Dendritic cell treated with granulocyte-macrophage colony-stimulating factor and Interleukin-4, amounts not matched to agents 40 ng/mL and 50 ng/mL, for 4 days (primary cell): ENCODE measurements around the gene RFX5.

Experiments used
- H3K27ac Mint-ChIP-seq: one replicate; pipeline ENCODE4 v1.8.0; 2022; ENCODE audit warnings: mild to moderate bottlenecking, mixed read lengths
- H3K27me3 Mint-ChIP-seq: one replicate; pipeline ENCODE4 v1.8.0; 2022; ENCODE audit warnings: mild to moderate bottlenecking, mixed read lengths
- H3K36me3 Mint-ChIP-seq: one replicate; pipeline ENCODE4 v1.8.0; 2022; ENCODE audit warnings: low read depth, mixed read lengths
- H3K4me1 Mint-ChIP-seq: one replicate; pipeline ENCODE4 v1.8.0; 2022; ENCODE audit warnings: low read depth, mixed read lengths
- H3K4me3 Mint-ChIP-seq: one replicate; pipeline ENCODE4 v1.8.0; 2022; ENCODE audit warnings: mild to moderate bottlenecking, moderate library complexity, mixed read lengths
- H3K9me3 Mint-ChIP-seq: one replicate; pipeline ENCODE4 v1.8.0; 2022; ENCODE audit warnings: mixed read lengths
- intact Hi-C: fragments of 100-400 bp; cut with micrococcal nuclease; formaldehyde crosslinking; loops from one replicate; pipeline ENCODE4 v1.15.0; 2022

Gene RFX5

DNA sequence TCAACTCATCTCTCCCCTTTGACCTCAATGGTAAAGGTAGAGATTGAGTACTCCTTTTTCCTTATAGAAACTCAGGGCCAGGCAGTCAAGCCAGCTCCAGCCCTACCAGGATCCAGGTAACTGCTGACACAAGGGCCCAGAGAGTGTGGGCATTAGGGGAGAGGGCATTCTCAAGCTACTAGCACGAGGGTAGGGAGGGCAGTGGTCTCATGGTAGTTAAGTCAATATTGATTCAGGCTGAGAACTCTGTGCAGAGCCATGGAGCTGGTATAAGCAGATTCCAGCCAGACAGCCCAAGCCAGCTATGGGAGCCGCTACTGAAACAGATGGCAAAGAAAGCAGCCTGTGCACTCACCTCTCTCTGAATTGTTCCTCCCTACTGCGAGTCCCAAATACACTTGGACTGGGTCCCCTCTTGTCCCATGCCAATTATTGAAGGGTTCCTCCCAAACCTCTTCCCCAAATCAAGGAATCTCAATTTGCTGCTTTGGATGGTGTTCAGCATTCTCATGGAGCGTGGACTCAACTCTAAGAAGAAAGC is 22.6 kb downstream of the RFX5 start:
- no peaks in the 10 kb centered on the region for H3K27me3 Mint-ChIP-seq
- intact Hi-C loops, result no loop called here
- H3K27ac Mint-ChIP-seq, result no peak overlapping the region
- H3K4me3 Mint-ChIP-seq, result no peak overlapping the region
- H3K36me3 Mint-ChIP-seq, result peaks cover 83% of the 10 kb centered on the region
- H3K4me1 Mint-ChIP-seq, result peaks cover 64% of the 10 kb centered on the region
- H3K9me3 Mint-ChIP-seq, result no peaks in the 10 kb centered on the region

- H3K9me3 Mint-ChIP-seq, result no peaks in the 10 kb centered on the region
- peak overlapping the region; percentile 39 for H3K27ac Mint-ChIP-seq
- H3K36me3 Mint-ChIP-seq, result peaks cover 100% of the 10 kb centered on the region
- H3K4me1 Mint-ChIP-seq, result peaks cover 53% of the 10 kb centered on the region
- intact Hi-C loops, result no loop called here
- H3K4me3 Mint-ChIP-seq, result no peak overlapping the region
- no peaks in the 10 kb centered on the region for H3K27me3 Mint-ChIP-seq
These were observed 28.1 kb downstream of the RFX5 start for GRCh38 chr1:151318975-151319374.

DNA sequence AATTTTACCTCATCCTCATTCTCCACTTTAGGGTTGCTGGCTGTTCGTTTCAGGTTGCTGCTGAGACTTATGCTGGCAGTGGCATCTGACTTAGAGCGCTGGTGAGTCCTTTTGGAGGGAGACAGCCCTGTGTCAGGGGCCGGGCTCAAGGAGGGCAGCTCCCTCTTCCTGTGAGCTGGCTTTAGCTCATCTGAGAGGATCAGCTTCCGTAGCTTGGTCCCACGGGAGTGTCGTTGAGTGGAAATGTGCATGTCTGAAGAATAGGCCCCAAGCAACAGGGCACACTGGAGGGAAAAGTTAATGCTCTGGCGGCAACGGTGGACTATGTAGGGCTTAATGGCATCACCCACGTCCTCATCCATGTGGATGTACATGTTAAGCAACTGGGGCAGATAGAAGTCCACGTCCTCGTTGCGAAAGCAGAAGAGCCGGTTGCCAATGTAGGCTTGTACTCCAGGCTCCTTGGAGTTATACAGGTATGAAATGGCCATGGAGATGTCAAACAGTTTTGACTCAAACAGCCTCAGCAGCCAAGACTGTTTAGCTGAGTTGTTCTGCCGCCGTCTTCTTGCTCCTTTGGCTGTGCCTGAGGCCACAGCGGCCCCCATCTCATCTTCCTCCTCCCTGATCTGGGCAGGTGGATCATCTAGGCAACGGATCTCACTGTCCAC is 31.4 kb downstream of the RFX5 start:
- no peaks in the 10 kb centered on the region for H3K27me3 Mint-ChIP-seq
- H3K27ac Mint-ChIP-seq, result no peak overlapping the region
- peaks cover 65% of the 10 kb centered on the region for H3K4me1 Mint-ChIP-seq
- no peak overlapping the region for H3K4me3 Mint-ChIP-seq
- intact Hi-C loops, result no loop called here
- H3K9me3 Mint-ChIP-seq, result no peaks in the 10 kb centered on the region
- peaks cover 100% of the 10 kb centered on the region for H3K36me3 Mint-ChIP-seq

DNA sequence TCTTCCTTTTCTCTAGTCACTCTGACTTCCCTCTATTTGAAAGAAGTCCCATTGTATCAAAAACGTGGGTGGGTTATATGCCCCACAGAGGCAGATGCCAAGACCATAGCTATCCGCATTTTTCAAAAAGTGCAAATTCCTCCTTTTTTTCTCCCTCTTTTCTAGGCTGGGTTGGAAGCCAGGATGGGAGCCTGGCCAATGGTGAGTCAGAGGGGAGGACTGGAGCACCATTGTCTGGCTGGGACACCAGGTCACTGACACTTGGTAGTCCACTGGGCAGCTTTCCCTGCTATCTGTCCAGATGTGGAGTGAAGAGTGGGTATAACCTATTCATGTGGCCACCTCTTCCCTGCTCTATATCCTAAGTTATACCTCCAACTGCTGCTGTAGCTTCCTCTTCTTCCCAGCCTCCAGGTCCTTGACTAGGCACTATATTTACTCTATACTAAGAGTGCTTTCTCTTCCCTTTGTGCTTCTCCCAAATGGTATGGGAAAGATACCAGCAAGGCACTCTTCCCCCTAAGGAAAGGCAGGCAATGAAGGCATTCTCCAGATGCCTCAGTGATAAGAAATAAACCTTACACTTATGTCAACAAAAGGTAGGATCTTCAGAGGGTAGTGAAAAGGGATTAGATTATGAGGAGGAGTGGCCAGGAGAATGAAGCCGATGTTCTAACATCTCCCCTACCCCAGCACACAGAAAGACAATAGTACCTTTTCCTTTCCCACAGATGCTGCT is 32.7 kb downstream of the RFX5 start:
- no peak overlapping the region for H3K4me3 Mint-ChIP-seq
- no peak overlapping the region for H3K27ac Mint-ChIP-seq
- intact Hi-C loops, result no loop called here
- H3K4me1 Mint-ChIP-seq, result peaks cover 61% of the 10 kb centered on the region
- H3K27me3 Mint-ChIP-seq, result no peaks in the 10 kb centered on the region
- peaks cover 100% of the 10 kb centered on the region for H3K36me3 Mint-ChIP-seq
- no peaks in the 10 kb centered on the region for H3K9me3 Mint-ChIP-seq

DNA sequence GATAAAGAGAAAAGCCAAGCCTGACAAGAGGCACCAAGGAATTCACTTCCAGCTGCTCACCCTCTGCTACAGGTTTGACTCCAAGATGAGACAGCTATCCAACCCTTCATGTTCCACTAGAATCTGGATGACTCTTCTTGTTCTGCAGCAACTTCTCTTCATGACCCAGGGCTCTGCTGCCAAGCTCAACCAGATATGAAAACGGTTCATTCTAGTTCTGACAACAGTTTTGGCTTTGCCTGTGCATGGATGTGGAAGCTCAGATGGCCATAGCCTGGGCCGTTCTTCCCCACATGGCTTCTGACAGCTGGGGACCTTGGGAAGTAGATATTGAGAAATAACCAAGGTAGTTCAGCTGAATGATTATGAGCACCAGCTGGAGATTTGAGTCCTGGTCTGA is 33.6 kb downstream of the RFX5 start:
- no peak overlapping the region for H3K27ac Mint-ChIP-seq

GRCh38 chr1:151312826-151313225 is 34.2 kb downstream of the RFX5 start:
- no peaks in the 10 kb centered on the region for H3K9me3 Mint-ChIP-seq
- peaks cover 100% of the 10 kb centered on the region for H3K36me3 Mint-ChIP-seq
- no peak overlapping the region for H3K27ac Mint-ChIP-seq
- no peaks in the 10 kb centered on the region for H3K27me3 Mint-ChIP-seq
- intact Hi-C loops, result no loop called here
- H3K4me3 Mint-ChIP-seq, result no peak overlapping the region
- peaks cover 59% of the 10 kb centered on the region for H3K4me1 Mint-ChIP-seq

More for the DNA sequence above, 33.6 kb downstream of the RFX5 start:
- H3K4me3 Mint-ChIP-seq, result no peak overlapping the region
- no peaks in the 10 kb centered on the region for H3K9me3 Mint-ChIP-seq
- no peaks in the 10 kb centered on the region for H3K27me3 Mint-ChIP-seq
- H3K4me1 Mint-ChIP-seq, result peaks cover 59% of the 10 kb centered on the region
- peaks cover 100% of the 10 kb centered on the region for H3K36me3 Mint-ChIP-seq
- intact Hi-C loops, result no loop called here

- no peaks in the 10 kb centered on the region for H3K27me3 Mint-ChIP-seq
- H3K9me3 Mint-ChIP-seq, result no peaks in the 10 kb centered on the region
- H3K4me3 Mint-ChIP-seq, result no peak overlapping the region
- H3K36me3 Mint-ChIP-seq, result peaks cover 100% of the 10 kb centered on the region
- peaks cover 55% of the 10 kb centered on the region for H3K4me1 Mint-ChIP-seq
- peak overlapping the region; percentile 65 for H3K27ac Mint-ChIP-seq
- intact Hi-C loops, result no loop called here
These were observed 34.6 kb downstream of the RFX5 start for GRCh38 chr1:151312411-151312810.

DNA sequence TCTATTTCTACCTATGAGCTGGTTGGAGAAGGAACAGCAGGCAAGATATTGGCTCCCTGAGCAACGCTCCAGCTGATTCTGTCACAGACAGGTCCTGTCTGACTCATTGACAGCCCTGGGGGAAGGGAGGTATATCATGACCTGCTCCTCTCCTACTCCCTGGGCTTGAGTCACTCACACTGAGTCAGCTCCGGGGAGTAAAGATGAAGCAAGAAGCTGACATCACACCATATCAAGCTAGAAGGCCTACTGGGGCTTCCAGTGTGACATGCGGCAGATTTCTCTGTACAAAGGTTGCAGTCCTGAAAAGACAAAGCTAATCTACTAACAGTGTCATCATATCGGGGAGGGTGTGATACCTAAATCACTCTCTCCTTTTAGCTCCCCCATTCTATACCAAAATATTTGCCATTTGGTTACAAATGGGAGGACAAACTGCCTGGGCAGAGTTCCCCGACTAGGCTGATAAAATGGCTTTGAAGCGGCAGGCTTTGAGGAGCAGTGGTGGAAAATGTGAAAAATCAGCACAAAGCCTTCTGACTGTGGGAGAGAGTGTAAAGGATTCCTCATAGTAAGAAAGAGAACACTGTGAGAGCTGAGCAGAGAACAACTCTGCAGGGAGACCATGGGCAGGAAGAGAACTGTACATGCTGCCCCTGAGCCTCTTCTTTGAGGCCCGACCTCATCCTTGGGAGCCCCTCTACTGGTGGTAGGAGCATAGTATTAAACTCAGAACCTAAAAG is 35.3 kb downstream of the RFX5 start:
- intact Hi-C loops, result loop anchor here (1.0 kb wide), 1 partner anchor 16 kb away; the partner anchor contains the start of gene PI4KB
- H3K9me3 Mint-ChIP-seq, result no peaks in the 10 kb centered on the region
- H3K27me3 Mint-ChIP-seq, result no peaks in the 10 kb centered on the region
- peaks cover 54% of the 10 kb centered on the region for H3K4me1 Mint-ChIP-seq
- peaks cover 100% of the 10 kb centered on the region for H3K36me3 Mint-ChIP-seq
- H3K27ac Mint-ChIP-seq, result peak overlapping the region; percentile 65
- H3K4me3 Mint-ChIP-seq, result no peak overlapping the region

DNA sequence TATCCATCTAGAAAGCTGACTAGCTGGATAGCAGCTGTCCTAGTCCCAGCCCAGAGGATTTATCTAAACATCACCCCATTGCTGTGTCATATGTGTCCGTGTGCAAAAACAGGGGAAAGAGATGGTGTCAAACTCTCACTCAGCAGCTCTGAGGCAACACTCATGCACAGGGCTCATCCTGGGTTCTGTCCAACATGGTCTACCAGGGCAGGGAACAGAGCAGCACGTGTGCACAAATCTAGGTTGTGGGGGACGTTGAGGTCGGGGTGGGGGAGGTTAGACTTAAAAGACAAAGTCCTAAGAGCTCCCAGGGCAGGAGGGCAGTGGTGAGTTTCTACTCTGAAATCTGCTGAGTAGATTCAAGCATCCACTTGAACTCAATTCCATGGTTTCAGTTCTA is 36.0 kb downstream of the RFX5 start:
- H3K4me3 Mint-ChIP-seq, result no peak overlapping the region
- H3K27me3 Mint-ChIP-seq, result no peaks in the 10 kb centered on the region
- H3K4me1 Mint-ChIP-seq, result peaks cover 54% of the 10 kb centered on the region
- no peaks in the 10 kb centered on the region for H3K9me3 Mint-ChIP-seq
- H3K36me3 Mint-ChIP-seq, result peaks cover 100% of the 10 kb centered on the region
- intact Hi-C loops, result loop anchor here (1.0 kb wide), 1 partner anchor 16 kb away; the partner anchor contains the start of gene PI4KB
- H3K27ac Mint-ChIP-seq, result peak overlapping the region; percentile 6

DNA sequence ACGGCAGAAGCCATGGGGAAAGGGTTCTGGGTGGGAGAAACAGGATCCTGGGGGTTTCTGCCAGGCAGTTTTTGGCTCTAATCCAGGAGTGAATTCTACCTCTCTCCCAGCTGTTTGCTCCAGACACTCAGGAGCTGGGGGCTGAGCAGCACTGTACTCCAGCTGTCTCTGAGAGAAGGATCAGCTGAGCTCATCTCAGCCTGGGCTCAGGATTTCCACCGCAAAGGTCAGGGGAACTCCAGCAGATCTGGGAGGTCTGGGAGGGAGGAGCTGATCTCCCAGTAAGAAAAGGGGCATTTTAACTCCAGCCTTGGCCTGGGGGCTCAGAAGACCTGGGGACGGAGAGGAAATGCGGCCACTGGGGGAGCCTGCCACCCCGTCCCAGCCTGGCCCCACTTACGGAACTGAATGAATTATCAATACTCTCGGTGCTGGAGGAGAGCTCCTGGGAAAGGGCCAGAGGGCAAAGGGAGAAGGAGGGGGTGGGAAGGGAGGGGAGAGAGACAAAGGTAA is 37.2 kb downstream of the RFX5 start:
- intact Hi-C loops, result no loop called here

DNA sequence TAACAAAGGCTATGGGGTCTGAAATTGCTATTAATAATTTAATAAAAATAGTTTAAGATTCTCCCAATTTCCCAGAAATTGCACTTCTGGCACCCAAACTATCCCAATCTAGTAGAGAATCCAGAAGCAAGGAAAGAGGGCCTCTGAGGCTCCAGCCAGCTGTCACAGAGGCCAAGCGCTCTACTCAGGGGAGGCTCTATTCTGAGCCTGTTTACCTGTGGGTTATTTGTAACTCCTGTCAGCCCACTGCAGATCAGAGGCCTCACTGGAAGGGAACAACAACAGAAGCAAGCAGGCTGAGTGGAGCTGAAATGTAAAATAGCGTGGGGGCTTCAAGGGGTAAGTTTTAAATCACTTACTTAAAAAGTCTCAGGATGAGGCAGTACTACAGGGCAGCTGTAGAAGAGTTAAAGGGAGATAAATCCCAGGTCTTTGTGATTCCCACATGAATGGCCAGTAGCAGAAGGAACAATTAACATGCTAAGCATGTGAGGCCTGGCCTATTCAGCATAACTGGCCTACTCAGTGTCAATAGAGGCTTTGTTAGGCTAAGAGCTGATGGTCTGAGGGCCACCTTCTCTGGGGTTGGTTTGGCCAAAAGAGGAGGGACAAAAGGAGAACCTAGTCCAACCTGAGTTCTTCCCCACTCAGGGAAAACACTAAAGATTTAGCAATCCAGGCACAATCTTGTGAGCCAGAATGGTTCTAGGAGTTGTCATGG is 52.1 kb downstream of the RFX5 start:
- intact Hi-C loops, result no loop called here
- Mint-ChIP-seq H3K27ac (no peak overlapping the region), H3K4me1 (peaks cover 9% of the 10 kb centered on the region), H3K9me3 (no peaks in the 10 kb centered on the region), H3K27me3 (no peaks in the 10 kb centered on the region), H3K36me3 (peaks cover 99% of the 10 kb centered on the region), H3K4me3 (no peak overlapping the region)

More for the DNA sequence above, 37.2 kb downstream of the RFX5 start:
- H3K4me1 Mint-ChIP-seq, result peaks cover 45% of the 10 kb centered on the region
- H3K9me3 Mint-ChIP-seq, result no peaks in the 10 kb centered on the region
- H3K27ac Mint-ChIP-seq, result peak overlapping the region; percentile 6
- H3K4me3 Mint-ChIP-seq, result no peak overlapping the region
- H3K27me3 Mint-ChIP-seq, result no peaks in the 10 kb centered on the region
- H3K36me3 Mint-ChIP-seq, result peaks cover 100% of the 10 kb centered on the region

GRCh38 chr1:151293093-151293492 is 54.0 kb downstream of the RFX5 start:
- H3K36me3 Mint-ChIP-seq, result peaks cover 99% of the 10 kb centered on the region
- H3K27ac Mint-ChIP-seq, result no peak overlapping the region
- no peaks in the 10 kb centered on the region for H3K27me3 Mint-ChIP-seq
- H3K4me3 Mint-ChIP-seq, result no peak overlapping the region
- H3K4me1 Mint-ChIP-seq, result peaks cover 28% of the 10 kb centered on the region
- intact Hi-C loops, result no loop called here
- H3K9me3 Mint-ChIP-seq, result no peaks in the 10 kb centered on the region
